Measurements from ENCODE around the gene CCDC92B. TPM values are rescaled to one million over a fixed set of nuclear protein-coding genes. Genes with fewer than 3 reads are reported as not detected.

CCDC92B gene
- total and polyA plus RNA-seq, 2 of the 13 experiments (the other 11 are each of a cell fraction or from before 2014, with no cell fraction given), result not detected

DNA sequence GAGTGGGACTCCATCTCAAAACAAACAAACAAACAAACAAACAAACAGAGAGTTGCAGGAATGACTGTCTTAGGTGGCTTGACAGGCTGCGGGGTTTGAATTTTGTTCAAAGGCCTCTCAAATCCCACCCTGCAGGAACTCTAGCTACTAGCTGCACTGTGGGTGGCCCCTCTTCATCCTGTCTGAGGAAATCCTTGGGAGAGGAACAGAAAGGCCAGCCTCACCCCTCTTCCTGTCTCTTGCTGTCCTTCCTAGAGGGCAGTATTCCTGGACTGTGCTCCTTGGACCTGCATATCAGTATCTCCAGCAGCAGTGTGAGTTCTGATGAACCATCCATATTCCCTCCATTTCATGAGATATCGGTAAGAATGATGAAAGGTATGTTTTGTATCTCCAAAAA lies 2.0 kb upstream of the CCDC92B start (continued):
- TF ChIP-seq, protein P1, sequence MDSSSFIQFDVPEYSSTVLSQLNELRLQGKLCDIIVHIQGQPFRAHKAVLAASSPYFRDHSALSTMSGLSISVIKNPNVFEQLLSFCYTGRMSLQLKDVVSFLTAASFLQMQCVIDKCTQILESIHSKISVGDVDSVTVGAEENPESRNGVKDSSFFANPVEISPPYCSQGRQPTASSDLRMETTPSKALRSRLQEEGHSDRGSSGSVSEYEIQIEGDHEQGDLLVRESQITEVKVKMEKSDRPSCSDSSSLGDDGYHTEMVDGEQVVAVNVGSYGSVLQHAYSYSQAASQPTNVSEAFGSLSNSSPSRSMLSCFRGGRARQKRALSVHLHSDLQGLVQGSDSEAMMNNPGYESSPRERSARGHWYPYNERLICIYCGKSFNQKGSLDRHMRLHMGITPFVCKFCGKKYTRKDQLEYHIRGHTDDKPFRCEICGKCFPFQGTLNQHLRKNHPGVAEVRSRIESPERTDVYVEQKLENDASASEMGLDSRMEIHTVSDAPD (CRISPR knock-in tag; IDR thresholded peaks at IDR 0.05), result no peak
- TF ChIP-seq SIX4 (CRISPR knock-in tag; IDR thresholded peaks at IDR 0.05) (no peak), POLR2AphosphoS2 (IDR thresholded peaks at IDR 0.05; ENCODE audit: low read depth, low read length) (no peak), MTF2 (CRISPR knock-in tag; IDR thresholded peaks at IDR 0.05; ENCODE audit: borderline replicate concordance) (no peak), ARNTL (CRISPR knock-in tag; IDR thresholded peaks at IDR 0.05) (no peak)

DNA sequence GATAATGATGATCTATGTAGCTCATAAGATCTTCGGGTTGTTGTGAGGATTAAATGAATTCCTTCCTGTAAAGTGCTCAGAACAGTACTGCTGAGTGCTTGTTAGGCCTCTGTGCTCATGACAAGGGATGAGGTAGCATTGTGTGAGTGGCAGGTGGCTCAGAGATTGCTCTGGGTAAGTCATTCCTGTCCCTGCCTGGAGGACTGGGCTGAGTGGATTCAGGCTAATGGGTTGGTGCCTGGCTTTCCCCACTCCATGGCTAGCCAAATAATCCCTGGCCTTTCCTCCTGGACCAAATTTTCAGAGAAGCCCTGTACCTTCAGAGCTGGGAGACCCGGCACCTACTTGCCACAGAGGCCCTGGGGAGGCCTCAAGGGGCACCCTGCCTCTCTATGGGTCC lies 1.3 kb upstream of the CCDC92B start:
- BruUV-seq (replicated peaks), result no TSS peak
- no peak overlapping the region for H3K9ac ChIP-seq (ENCODE audit: insufficient read depth, low read depth, low read length)
- no peaks in the 10 kb centered on the region for H3K9me3 ChIP-seq (ENCODE audit: low read length)
- H3K36me3 ChIP-seq (replicated peaks in 1 of 2; ENCODE audit: control insufficient read depth in 1 of 2, insufficient read depth in 2 of 2, low read length in 2 of 2), result no peaks in the 10 kb centered on the region
- no peak overlapping the region for H3K27ac ChIP-seq (ENCODE audit: extremely low read length, insufficient read depth, low read length)
- intact Hi-C loops (cut with micrococcal nuclease; ENCODE audit: unreplicated experiment), result no loop called here
- H3K79me2 ChIP-seq (ENCODE audit: insufficient read depth, low read length), result no peaks in the 10 kb centered on the region
- H3K4me1 ChIP-seq (ENCODE audit: insufficient read depth, low read length), result no peaks in the 10 kb centered on the region
- peaks cover 2 to 27% of the 10 kb centered on the region in 2 experiments; a peak in 2 of 5 replicates for H3K27me3 ChIP-seq (ENCODE audit: control insufficient read depth in 1 of 2, insufficient read depth in 2 of 2, low read length in 2 of 2)
- DNase-seq (ENCODE audit: low spot score) (no peak), ATAC-seq (no peak), FAIRE-seq (no peak)
- no peak overlapping the region for H3K4me3 ChIP-seq (replicated peaks in 1 of 3; ENCODE audit: insufficient read depth in 1 of 3, low read depth in 2 of 3, low read length in 3 of 3)
- ChIA-PET POLR2A (no interaction called here), CTCF (ENCODE audit: low intra/inter-chr PET ratio, low total read pairs) (no interaction called here)
- in situ Hi-C loops (cut with HindIII; ENCODE audit: extremely low pct_ligation_motif_present, low pct_unique_long_range_greater_than_20kb), result no loop called here
- no peak overlapping the region for H2AFZ ChIP-seq (ENCODE audit: low read length)
- no peak overlapping the region for H3K4me2 ChIP-seq (ENCODE audit: low read depth, low read length)
- WGBS (ENCODE audit: low lambda C conversion rate), result 0% methylated on average over 1 of the region's 2 CpGs
- H4K20me1 ChIP-seq (ENCODE audit: insufficient read depth, low read length), result peaks cover 6% of the 10 kb centered on the region; the same call in 1 of the 2 replicates
- no peak for TF ChIP-seq ZNF121 (CRISPR knock-in tag; IDR thresholded peaks at IDR 0.05)
- no peak for TF ChIP-seq ZNF343 (CRISPR knock-in tag; IDR thresholded peaks at IDR 0.05)
- TF ChIP-seq, protein P2, sequence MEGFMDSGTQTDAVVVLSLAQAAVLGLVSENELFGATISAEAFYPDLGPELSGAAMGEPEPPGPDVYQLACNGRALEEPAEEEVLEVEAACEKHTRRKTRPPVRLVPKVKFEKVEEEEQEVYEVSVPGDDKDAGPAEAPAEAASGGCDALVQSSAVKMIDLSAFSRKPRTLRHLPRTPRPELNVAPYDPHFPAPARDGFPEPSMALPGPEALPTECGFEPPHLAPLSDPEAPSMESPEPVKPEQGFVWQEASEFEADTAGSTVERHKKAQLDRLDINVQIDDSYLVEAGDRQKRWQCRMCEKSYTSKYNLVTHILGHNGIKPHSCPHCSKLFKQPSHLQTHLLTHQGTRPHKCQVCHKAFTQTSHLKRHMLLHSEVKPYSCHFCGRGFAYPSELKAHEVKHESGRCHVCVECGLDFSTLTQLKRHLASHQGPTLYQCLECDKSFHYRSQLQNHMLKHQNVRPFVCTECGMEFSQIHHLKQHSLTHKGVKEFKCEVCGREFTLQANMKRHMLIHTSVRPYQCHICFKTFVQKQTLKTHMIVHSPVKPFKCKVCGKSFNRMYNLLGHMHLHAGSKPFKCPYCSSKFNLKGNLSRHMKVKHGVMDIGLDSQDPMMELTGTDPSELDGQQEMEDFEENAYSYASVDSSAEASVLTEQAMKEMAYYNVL (CRISPR knock-in tag; IDR thresholded peaks at IDR 0.05; ENCODE audit: borderline replicate concordance), result no peak
- no peak for TF ChIP-seq KAT7 (CRISPR knock-in tag; IDR thresholded peaks at IDR 0.05; ENCODE audit: borderline replicate concordance)
- TF ChIP-seq MTF1 (CRISPR knock-in tag; IDR thresholded peaks at IDR 0.05), result no peak
- no peak for TF ChIP-seq STAG1 (CRISPR knock-in tag; IDR thresholded peaks at IDR 0.05)
- no peak for TF ChIP-seq CCDC6 (CRISPR knock-in tag; IDR thresholded peaks at IDR 0.05)
- TF ChIP-seq SRSF4 (IDR thresholded peaks at IDR 0.05; ENCODE audit: low read depth, low read length, poor library complexity, severe bottlenecking), result no peak
- TF ChIP-seq ZC3H4 (CRISPR knock-in tag; IDR thresholded peaks at IDR 0.05; ENCODE audit: borderline replicate concordance), result no peak
- TF ChIP-seq, protein P3, sequence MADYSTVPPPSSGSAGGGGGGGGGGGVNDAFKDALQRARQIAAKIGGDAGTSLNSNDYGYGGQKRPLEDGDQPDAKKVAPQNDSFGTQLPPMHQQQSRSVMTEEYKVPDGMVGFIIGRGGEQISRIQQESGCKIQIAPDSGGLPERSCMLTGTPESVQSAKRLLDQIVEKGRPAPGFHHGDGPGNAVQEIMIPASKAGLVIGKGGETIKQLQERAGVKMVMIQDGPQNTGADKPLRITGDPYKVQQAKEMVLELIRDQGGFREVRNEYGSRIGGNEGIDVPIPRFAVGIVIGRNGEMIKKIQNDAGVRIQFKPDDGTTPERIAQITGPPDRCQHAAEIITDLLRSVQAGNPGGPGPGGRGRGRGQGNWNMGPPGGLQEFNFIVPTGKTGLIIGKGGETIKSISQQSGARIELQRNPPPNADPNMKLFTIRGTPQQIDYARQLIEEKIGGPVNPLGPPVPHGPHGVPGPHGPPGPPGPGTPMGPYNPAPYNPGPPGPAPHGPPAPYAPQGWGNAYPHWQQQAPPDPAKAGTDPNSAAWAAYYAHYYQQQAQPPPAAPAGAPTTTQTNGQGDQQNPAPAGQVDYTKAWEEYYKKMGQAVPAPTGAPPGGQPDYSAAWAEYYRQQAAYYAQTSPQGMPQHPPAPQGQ (CRISPR knock-in tag; IDR thresholded peaks at IDR 0.05; ENCODE audit: borderline replicate concordance), result no peak
- no peak for TF ChIP-seq ZNF446 (CRISPR knock-in tag; IDR thresholded peaks at IDR 0.05)
- TF ChIP-seq, protein P4, sequence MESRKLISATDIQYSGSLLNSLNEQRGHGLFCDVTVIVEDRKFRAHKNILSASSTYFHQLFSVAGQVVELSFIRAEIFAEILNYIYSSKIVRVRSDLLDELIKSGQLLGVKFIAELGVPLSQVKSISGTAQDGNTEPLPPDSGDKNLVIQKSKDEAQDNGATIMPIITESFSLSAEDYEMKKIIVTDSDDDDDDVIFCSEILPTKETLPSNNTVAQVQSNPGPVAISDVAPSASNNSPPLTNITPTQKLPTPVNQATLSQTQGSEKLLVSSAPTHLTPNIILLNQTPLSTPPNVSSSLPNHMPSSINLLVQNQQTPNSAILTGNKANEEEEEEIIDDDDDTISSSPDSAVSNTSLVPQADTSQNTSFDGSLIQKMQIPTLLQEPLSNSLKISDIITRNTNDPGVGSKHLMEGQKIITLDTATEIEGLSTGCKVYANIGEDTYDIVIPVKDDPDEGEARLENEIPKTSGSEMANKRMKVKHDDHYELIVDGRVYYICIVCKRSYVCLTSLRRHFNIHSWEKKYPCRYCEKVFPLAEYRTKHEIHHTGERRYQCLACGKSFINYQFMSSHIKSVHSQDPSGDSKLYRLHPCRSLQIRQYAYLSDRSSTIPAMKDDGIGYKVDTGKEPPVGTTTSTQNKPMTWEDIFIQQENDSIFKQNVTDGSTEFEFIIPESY (CRISPR knock-in tag; IDR thresholded peaks at IDR 0.05), result no peak
- TF ChIP-seq MEIS1 (CRISPR knock-in tag; IDR thresholded peaks at IDR 0.05; ENCODE audit: borderline replicate concordance), result no peak
